ENCODE measurements around the gene ULK4.
A peak's percentile ranks its signal among the peaks of the same experiment; 100 is the strongest.
"Not testable (repeated sequence)": the region's sequence is repeated elsewhere in the genome, so short reads cannot be mapped to it uniquely, and the experiment has no call there.

The ULK4 gene

DNA sequence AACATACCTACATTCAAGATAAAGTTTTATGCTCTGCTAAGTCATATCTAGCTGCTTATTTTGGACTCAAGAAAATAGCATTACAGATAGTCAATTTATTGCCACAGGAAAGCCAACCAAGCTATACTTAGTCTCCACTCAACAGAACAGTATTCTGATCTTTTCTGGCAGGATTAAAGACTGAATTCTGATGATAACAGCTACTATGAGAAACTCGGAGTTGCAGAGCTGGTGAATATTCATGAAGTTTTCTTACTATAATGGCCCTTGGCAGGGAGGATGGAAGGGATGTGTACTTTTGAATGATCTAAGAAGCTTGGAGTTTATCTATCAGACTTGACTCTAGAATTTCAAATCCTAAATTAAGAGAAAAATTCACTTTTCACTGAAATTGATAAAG lies 524.9 kb downstream of the ULK4 start:
- no peak for DNase-seq (ENCODE audit: low spot score)

DNA sequence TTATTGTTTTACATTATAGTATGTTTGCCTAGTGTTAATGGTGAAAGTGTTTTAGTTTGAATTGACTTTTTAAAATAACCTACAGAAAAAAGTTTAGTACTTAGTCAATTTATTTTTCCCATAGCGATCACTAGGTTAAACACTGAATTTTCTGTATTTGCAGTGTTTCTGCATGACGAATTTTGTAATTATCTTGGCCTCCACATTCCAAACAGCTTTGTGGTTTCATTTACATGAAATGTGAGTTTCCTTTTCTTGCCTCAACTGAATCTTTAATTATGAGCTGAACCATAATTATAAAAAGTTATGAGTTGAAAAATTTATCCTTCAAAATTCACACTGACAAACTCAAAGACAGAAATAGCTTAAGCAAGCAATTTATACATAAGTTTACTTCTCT lies 527.1 kb downstream of the ULK4 start:
- peak; percentile 15 for DNase-seq (ENCODE audit: low spot score)

DNA sequence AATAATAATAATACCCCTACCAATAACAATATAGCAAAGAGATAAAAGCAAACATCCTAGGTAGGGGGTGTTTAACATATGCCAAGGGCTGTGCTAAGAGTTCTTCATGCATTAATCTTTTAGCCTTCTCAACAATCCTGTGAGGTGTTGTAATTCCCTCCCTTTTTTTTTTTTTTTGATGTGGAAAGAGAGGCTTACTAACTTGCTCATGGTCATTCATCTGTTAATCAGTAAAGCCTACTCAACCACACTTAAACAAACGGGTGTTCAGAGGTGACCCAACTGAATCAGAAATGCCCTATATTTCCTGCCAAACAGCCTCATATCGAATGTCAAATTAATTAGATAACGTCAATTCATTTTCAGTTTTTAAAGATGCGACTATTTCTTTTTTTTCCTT lies 530.5 kb downstream of the ULK4 start:
- DNase-seq (ENCODE audit: low spot score): peak; percentile 78

DNA sequence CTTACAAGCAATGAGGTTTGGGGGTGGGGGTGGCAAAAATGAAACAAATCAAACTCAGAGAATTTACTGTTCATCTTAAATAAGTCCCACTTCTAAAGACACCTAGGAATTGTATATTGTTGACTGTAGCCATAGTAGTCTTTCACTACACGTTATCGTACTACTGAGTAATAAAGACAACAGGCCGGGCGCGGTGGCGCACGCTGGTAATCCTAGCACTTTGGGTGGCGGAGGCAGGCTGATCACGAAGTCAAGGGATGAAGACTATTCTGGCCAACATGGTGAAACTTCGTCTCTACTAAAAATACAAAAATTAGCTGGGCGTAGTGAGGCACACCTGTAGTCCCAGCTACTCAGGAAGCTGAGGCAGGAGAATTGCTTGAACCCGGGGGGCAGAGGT lies 531.0 kb downstream of the ULK4 start:
- DNase-seq (ENCODE audit: low spot score): no peak

DNA sequence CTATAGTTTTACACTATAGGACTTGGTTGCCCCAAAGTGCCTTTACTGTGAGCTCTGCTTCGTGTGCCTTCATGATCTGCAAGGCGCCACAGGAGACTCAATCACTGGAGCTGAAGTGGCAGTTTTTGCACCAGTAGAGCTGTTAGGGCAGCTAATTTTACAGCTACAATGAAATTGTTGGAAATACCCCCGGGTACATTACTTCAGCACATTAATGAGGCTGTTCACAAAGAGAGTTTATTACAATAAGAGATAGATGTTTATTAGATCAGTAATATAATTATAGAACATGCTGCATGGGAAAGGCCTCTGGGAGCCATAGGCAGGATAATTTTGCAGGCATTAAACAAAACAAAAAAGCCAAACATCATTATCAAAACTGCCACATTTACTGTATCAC lies 531.5 kb downstream of the ULK4 start:
- no peak for DNase-seq (ENCODE audit: low spot score)

DNA sequence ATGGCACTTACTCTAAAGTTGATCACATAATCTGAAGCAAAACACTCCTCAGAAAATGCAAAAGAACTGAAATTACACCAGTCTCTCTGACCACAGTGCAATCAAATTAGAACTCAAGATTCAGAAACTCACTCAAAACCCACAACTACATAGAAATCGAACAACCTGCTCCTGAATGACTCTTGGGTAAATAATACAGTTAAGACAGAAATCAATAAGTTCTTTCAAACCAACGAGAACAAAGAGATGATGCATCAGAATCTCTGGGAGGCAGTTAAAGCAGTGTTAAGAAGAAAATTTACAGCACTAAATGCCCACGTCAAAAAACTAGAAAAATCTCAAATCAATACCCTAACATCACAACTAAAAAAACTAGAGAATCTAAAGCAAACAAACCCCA lies 535.4 kb downstream of the ULK4 start:
- no peak for DNase-seq (ENCODE audit: low spot score)

DNA sequence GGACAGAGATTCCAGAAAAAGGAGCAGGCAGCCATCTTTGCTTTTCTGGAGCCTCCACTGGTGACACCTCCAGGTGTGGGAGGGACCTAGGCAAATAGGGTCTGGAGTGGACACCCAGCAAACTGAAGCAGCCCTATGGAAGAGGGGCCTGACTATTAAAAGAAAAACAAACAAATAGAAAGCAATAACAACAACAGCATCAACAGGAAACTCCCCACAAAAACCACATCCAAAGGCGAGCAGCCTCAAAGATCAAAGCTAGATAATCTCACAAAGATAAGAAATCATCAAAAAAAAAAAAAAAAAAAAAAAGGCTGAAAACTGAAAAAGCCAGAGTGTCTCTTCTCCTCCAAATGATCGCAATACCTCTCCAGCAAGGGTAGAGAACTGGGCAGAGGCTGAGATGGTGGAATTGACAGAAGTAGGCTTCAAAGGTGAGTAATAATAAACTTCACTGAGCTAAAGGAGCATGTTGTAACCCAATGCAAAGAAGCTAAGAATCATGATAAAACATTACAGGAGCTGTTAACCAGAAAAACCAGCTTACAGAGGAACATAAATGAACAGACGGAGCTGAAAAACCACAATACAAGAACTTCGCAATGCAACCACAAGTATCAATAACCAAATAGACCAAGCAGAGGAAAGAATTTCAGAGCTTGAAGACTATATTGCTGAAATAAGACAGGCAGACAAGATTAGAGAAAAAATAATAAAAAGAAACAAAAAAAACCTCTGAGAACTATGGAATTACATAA lies 537.2 kb downstream of the ULK4 start:
- DNase-seq (ENCODE audit: low spot score): no peak

DNA sequence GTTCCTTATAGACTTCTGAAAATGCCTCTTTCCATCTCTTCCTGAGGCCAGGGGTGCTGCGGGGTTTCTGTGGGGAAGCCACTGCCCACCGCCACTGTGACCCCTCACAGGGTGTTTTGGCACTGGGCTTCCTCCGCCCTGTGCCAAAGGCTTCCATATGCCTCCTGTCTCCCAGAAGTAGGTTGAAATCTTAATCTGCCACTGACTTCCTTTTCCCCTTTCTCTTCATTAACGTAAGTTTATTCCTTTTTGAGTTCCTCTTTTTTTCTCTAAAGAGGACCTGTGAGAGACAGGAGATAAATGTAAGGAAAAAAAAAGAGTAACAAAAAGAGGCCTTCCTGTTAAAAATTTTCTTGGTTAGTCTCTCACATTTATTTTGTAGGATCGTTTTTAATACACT lies 542.1 kb downstream of the ULK4 start:
- no peak for DNase-seq (ENCODE audit: low spot score)

DNA sequence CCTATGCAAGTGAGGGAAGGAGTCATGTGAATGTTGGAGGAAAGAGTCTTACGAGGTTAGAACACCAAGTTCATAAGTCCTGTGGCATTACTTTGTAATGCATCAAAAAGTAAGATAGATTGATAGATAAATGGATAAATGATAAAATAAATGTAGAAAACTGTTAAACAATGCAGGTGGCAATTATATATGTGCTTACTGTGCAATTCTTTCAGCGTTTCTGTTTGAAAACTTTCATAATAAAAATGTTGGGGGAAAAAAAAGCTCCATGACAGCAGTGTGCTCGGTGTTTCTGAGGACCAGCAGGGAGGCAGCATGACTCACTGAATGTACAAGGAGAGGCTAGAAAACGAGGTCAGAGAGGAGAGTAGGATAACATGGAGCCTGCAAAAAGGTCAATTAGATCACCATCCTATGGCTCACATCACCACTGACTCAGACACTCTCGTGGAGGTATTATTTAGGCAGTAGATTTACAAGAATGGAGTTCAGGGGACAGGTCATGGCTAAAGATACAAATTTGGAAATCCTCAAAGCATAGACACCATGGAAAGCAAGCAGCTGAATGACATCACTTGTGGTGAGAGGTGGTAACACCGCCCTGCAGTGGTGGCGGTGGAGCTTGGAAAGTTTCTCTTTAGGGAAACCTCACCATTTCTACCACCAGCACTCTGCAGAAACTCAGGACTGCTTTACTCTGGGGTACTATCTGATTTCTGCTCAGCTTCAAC lies 542.8 kb downstream of the ULK4 start:
- DNase-seq (ENCODE audit: low spot score): peak; percentile 73

DNA sequence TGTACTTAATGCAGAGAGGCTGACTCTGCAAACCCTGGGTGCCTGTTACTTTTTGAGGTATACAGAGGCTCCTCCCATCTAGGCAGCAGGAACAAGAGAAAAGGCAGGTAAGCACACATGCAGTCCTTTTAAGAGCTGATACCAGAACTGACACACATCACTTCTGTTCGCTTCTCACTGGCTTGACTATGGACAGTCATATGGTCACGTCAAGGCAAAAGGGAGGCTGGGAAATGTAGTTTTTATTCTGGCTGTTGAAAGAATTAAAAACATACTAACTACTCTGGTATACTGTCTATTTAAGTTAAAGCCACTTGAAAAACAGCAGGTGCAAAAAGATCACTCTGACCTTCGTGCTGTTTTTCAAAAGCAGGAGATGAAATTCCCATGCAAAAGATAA lies 544.3 kb downstream of the ULK4 start:
- no peak for DNase-seq (ENCODE audit: low spot score)

DNA sequence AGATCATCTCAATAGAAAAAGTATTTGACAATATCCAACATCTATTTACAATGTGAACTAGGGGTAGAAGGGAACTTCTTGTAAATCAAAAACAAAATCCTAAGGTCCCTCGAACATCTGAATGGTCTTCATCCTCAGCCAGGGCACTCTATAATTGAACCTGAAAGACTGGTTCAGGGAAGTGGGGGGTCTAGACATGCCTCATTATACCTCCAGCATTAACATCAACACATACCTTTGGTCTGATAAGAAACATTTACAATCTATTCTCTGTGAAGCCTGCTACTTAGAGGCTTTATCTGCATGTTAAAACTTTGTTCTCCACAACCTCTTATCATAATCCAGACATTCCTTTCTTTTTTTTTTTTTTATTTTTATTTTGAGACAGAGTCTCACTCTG lies 550.8 kb downstream of the ULK4 start:
- no peak for DNase-seq (ENCODE audit: low spot score)

DNA sequence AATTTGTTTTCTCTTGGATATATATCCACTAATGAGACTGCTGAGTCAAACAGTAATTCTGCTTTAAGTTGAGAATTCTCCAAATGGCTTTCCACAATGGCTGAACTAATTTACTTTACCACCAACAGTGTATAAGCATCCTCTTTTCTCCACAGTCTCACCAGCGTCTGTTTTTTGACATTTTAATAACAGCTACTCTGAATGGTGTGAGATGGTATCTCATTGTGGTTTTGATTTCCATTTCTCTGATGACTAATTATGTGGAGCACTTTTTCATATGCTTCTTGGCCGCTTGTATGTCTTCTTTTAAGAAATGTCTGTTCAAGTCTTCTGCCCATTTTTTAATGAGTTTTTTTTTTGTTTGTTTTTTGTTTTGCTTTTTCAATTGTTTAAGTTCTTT lies 556.4 kb downstream of the ULK4 start:
- no peak for DNase-seq (ENCODE audit: low spot score)

DNA sequence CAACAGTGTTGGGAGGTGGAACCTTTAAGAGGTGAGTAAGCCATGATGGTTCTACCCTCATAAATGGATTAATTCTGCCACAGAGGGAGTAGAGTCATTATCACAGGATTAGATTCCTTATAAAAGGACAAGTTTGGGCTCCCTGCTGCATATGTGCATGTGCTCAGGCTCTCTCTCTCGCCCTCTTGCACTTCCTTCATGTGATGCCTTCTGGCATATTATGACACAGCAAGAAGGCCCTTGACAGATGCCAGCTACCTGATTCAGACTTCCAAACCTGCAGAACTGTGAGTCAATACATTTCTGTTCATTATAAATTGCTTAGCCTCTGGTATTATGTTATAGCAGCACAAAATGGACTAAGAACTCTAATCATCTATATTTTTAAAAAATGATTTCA lies 557.3 kb downstream of the ULK4 start:
- peak; percentile 28 for DNase-seq (ENCODE audit: low spot score)

DNA sequence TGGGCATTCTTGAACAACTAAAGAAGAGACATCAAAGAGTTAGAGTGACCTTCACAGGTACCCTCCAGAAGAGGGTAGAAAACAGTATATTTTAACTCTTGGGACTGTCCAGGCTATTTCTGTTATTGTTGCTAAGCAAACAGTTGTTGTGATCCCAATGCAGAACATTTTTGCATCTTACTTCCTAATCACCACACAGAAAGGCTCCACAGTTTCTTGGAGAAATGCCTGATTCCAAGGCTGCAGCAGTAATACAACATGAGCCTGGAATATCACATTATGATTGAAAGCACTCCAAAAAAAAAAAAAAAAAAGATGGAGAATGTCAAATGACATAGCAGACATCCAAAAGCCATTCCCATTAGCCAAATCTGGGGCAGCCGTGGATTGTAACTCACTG lies 567.0 kb downstream of the ULK4 start:
- DNase-seq (ENCODE audit: low spot score): no peak

DNA sequence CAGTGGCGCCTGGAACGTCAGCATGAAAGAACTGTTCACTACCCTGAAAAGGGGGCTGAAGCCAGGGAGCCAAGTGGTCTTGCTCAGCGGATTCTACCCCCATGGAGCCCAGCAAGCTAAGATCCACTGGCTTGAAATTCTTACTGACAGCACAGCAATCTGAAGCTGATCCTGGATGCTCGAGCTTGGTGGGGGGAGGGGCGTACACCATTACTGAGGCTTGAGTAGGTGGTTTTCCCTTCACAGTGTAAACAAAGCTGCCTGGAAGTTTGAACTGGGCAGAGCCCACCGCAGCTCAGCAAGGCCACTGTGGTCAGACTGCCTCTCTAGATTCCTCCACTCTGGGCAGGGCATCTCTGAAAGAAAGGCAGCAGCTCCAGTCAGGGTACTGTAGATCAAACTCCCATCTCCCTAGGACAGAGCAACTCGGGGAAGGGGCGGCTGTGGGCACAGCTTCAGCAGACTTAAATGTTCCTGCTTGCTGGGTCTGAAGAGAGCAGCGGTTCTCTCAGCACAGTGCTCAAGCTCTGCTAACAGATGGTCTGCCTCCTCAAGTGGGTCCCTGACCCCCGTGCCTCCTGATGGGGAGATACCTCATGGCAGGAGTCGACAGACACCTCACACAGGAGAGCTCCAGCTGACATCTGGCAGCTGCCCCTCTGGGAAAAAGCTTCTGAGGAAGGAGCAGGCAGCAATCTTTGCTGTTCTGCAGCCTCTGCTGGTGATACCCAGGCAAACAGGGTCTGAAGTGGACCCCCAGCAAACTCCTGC lies 591.0 kb downstream of the ULK4 start:
- DNase-seq (ENCODE audit: low spot score): not testable (repeated sequence)

DNA sequence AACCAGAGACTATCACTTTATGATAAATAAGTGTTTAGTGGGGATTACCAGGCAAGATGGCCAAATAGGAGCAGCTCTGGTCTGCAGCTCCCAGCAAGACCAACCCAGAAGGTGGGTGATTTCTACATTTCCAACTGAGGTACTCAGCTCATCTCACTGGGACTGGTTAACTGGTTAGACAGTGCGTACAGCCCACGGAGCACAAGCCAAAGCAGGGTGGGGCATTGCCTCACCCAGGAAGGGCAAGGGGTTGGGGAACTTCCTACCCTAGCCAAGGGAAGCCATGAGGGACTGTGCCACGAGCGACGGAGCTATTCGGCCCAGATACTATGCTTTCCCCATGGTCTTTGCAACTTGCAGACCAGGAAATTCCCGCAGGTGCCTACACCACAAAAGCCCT lies 591.6 kb downstream of the ULK4 start:
- DNase-seq (ENCODE audit: low spot score): no peak

DNA sequence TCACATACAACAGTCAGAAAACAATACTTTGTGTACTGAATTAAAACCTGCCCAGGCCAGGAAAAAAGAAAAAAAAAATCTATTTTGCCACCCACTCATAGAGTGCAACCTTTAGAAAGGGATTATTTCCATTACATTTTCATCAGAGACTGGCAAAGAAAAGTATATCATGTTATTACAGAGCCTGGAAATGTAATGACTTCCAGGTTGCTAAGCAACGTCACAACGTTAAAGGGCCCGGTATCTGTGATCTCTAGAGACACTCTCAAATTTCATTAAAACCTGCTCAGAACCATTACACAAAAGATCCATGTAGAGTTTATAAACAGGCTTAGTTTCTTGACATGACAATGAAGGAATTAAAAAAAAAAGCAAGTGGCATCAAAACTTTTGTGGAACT lies 592.1 kb downstream of the ULK4 start:
- DNase-seq (ENCODE audit: low spot score): no peak

DNA sequence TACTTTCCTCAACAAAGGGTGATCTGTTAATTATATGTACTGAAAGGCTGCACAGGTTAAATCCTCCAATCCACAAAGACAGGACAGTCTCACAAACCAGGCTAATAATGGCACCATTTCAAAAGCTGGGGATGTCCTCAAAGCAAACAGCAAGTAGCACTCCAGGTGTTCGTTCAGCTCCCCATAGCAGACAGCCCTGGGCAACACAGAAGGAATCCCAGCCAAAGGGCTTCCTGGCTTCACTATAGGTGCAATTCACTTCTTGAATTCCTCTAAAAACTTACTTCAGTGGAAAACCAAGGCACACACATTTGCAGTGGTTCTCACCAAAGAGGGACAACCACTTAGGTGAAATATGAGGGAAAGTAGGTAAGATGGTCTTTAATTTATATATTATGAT lies 595.9 kb downstream of the ULK4 start:
- DNase-seq (ENCODE audit: low spot score): no peak

DNA sequence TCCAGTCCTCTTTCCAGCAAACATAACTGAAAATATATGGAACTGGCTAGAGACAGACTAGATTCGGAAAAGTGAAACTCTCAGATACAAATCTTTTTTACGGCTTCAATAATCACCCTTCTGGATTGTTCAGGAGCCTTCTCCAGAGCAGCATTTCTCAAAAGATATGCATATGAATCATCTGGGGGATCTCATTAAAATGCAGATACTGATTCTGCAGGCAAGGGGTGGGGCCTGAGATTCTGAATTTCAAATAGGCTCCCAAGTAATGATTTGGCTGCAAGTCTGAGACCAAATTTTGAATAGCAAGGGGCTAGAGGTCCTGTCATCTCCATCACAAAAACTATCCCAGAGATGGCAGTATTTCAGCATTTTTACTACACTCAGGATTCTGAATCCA lies 597.2 kb downstream of the ULK4 start:
- DNase-seq (ENCODE audit: low spot score): no peak

DNA sequence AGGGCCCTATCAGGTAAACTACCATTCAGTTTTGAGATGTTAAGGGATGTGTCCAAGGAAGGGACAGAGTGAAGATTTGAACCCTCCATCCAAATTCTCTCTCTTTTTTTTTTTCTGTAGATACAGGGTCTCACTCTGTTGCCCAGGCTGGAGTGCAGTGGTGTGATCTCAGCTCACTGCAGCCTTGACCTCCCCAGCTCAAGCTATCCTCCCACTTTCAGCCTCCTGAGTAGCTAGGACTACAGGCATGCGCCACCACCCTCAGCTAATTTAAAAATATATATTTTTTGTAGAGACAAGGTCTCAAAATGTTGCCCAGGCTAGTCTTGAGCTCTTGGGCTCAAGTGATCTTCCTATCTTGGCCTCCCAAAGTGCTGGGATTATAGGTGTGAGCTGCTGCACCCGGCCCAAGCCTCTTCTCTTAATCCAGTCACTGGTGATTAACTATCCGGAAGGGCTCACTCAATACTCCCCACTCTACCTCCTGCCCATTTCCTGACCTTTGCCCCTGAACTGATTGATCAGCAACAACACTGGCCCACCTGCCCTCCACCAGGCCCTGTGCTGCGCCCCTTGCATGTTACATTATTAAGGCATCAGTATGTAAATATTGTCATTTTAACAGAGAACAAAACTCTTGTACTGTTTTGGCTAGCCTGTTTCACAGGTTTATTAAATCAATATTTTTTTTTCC lies 597.9 kb downstream of the ULK4 start:
- DNase-seq (ENCODE audit: low spot score): no peak

DNA sequence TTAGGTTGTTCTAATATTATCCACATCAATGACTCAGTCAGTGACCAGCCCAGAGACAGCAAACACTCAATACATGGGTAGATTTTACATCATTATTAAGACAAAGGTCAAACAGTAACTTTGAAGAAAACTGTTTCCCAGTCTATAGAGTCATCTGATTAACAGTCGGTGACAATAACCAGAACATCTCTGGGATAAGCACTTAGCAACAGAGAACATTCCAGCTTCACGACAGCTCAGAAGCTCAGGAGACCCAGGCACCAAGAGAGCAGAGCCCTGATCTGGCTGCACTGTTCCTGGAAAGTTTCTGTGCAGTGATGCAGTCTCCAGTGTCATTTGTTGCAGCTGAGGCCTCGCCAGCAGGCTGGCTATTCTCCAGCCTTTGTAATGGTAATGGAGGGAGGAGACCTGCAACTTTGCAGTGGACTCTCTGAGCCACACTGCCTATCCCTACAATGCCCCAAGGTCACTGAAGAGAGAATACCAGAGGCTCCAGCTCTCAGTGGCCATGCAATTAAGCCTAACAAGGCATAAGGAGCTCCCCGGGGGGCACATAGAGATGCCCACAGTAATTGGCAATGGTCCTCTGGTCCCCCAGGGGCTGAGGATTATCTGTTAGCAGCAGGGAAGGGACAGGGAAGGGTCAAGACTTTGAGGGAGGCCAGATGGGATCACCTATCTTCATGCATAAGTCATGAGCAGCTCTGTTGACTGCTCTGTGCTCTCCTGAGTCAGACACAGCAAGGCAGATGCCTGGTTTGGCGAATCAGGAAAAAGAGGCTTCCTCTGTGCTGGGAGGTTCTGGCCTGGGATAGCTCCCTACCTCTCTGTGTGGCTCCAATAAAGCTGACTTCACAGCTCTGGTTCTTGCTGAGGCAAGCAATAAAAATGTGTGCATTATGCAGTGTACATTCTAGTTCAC lies 599.0 kb downstream of the ULK4 start:
- DNase-seq (ENCODE audit: low spot score): peak; percentile 52

Data from kidney tubule cell (primary cell).